K562 (cell line): ENCODE measurements around the gene UBE2G2. TPM values are rescaled to one million over a fixed set of nuclear protein-coding genes. Genes with fewer than 3 reads are reported as not detected.

Source experiments
- BRF2 ChIP-seq: IDR thresholded peaks from 3 replicates; pipeline ENCODE4 v1.6.1; 2011; ENCODE audit warnings: borderline replicate concordance, mild to moderate bottlenecking; ENCODE audit not compliant: insufficient read length, insufficient read depth
- ETV6 ChIP-seq, 3 experiments: fragments of 150-350 bp in 1 of 3; sonication (generic) in 1 of 3; formaldehyde crosslinking in 1 of 3; IDR thresholded peaks; 2 replicates each; pipeline versions ENCODE4 v1.6.1 to v1.8.0; 2014 to 2022; ENCODE audit warnings: borderline replicate concordance in 2 of 3, low read depth in 2 of 3, antibody characterized with exemption in 1 of 3, low read length in 1 of 3, mild to moderate bottlenecking in 1 of 3, missing genetic modification reagents in 1 of 3
- HBP1 ChIP-seq: fragments of 450-650 bp; formaldehyde crosslinking; IDR thresholded peaks from 2 replicates; pipeline ENCODE4 v1.4.0; 2022; ENCODE audit warnings: missing genetic modification characterization
- SP1 ChIP-seq: sonication (generic); formaldehyde crosslinking; IDR thresholded peaks from 2 replicates; pipeline ENCODE4 v1.8.1; 2022; ENCODE audit warnings: mild to moderate bottlenecking, missing genetic modification reagents
- STAT6 ChIP-seq: sonication (generic); formaldehyde crosslinking; IDR thresholded peaks from 2 replicates; pipeline ENCODE4 v1.8.1; 2023; ENCODE audit warnings: mild to moderate bottlenecking, missing genetic modification reagents
- TFAP4 ChIP-seq: sonication (generic); formaldehyde crosslinking; IDR thresholded peaks from 2 replicates; pipeline ENCODE4 v1.8.0; 2022; ENCODE audit warnings: missing genetic modification reagents, mild to moderate bottlenecking, moderate library complexity, borderline replicate concordance
- TRIM25 ChIP-seq: fragments of 450-650 bp; IDR thresholded peaks from 2 replicates; pipeline ENCODE4 v1.7.0; 2016; ENCODE audit warnings: borderline replicate concordance
- USF1 ChIP-seq: sonication (generic); formaldehyde crosslinking; IDR thresholded peaks from 2 replicates; pipeline ENCODE4 v1.9.0; 2022; ENCODE audit warnings: mild to moderate bottlenecking, missing genetic modification reagents
- VEZF1 ChIP-seq: fragments of 200-800 bp; sonication (Bioruptor generic); IDR thresholded peaks from 2 replicates; pipeline ENCODE4 v1.6.1; 2017; ENCODE audit warnings: missing genetic modification characterization, missing compliant biosample characterization
- ZBTB17 ChIP-seq: fragments of 450-650 bp; formaldehyde crosslinking; IDR thresholded peaks from 2 replicates; pipeline ENCODE4 v1.4.0; 2020; ENCODE audit warnings: mild to moderate bottlenecking
- ZNF165 ChIP-seq: fragments of 250-450 bp; sonication (Bioruptor Pico); IDR thresholded peaks from 2 replicates; pipeline ENCODE4 v1.4.0; 2020; ENCODE audit warnings: borderline replicate concordance
- ZNF347 ChIP-seq: fragments of 450-650 bp; formaldehyde crosslinking; IDR thresholded peaks from 2 replicates; pipeline ENCODE4 v1.4.0; 2020; ENCODE audit warnings: low read depth, mild to moderate bottlenecking, moderate library complexity
- polyA plus RNA-seq, 8 experiments: library from polyadenylated mRNA; depleted of rRNA in 4 of 8; stranded (reverse) in 5 of 8; unstranded in 3 of 8; fragments of >200 nt; fragmentation: Nextera tagmentation in 2 of 8; fragmentation: Illumina TruSeq in 1 of 8; extraction: Ambion mirVana in 2 of 8; extraction: Trizol in 1 of 8; gene quantifications; 2 replicates each; pipeline versions ENCODE4 v1.2.1 to v1.2.3, GENCODE V29; 2011 to 2014; ENCODE audit warnings: inconsistent platforms in 1 of 8, missing spikeins in 1 of 8
- total RNA-seq, 7 experiments: library from RNA; depleted of rRNA in 6 of 7; stranded (reverse); fragments of >200 nt in 6 of 7; fragmentation: Illumina TruSeq in 2 of 7; extraction: Trizol in 2 of 7; gene quantifications; 2 replicates each; pipeline versions ENCODE4 v1.2.1 to v1.2.3, GENCODE V29; 2011 to 2021; ENCODE audit warnings: low replicate concordance in 1 of 7

The UBE2G2 gene
- total and polyA plus RNA-seq, 9 of the 15 experiments (the other 6 are each of a cell fraction or from before 2014, with no cell fraction given) = 47.5 to 225 (median 140) TPM

GRCh38 chr21:44765231-44766013, 36.2 kb downstream of the UBE2G2 start (continued):
- peak; percentile 69 for TF ChIP-seq VEZF1 (CRISPR knock-in tag)
- TF ChIP-seq ETV6 (IDR thresholded peaks at IDR 0.05; ENCODE audit: borderline replicate concordance in 1 of 2, low read depth in 2 of 2, low read length in 1 of 2) = no peak
- TF ChIP-seq ETV6 (CRISPR knock-in tag; IDR thresholded peaks at IDR 0.05; ENCODE audit: borderline replicate concordance) = no peak
- no peak for TF ChIP-seq STAT6 (CRISPR knock-in tag)
- TF ChIP-seq ZBTB17 = no peak
- TF ChIP-seq TFAP4 (CRISPR knock-in tag) = peak; percentile 80
- no peak for TF ChIP-seq ZNF347 (CRISPR knock-in tag)
- no peak for TF ChIP-seq TRIM25
- TF ChIP-seq HBP1 = no peak
- no peak for TF ChIP-seq ZNF165
- no peak for TF ChIP-seq BRF2
- TF ChIP-seq SP1 (CRISPR knock-in tag) = 0 out of 2 replicates have a peak, but pooled peaks have one; percentile 13
- TF ChIP-seq USF1 (CRISPR knock-in tag) = peak; percentile 79
